OCI-LY1 (cell line): ENCODE results near the gene DHRS3.

ENCODE experiments used
- CTCF ChIP-seq: fragments of 200-600 bp; sonication (generic), shearing (Covaris generic); IDR thresholded peaks from 2 replicates; pipeline ENCODE4 v1.5.1; 2017; ENCODE audit warnings: mild to moderate bottlenecking, antibody characterized with exemption, low read length, moderate library complexity, mixed read lengths
- EZH2 ChIP-seq: fragments of 200-600 bp; sonication (generic), shearing (Covaris generic); IDR thresholded peaks from 2 replicates; pipeline ENCODE4 v1.8.0; 2017; ENCODE audit warnings: borderline replicate concordance, mixed run types, mild to moderate bottlenecking, antibody characterized with exemption, low read length, moderate library complexity, mixed read lengths

DNA sequence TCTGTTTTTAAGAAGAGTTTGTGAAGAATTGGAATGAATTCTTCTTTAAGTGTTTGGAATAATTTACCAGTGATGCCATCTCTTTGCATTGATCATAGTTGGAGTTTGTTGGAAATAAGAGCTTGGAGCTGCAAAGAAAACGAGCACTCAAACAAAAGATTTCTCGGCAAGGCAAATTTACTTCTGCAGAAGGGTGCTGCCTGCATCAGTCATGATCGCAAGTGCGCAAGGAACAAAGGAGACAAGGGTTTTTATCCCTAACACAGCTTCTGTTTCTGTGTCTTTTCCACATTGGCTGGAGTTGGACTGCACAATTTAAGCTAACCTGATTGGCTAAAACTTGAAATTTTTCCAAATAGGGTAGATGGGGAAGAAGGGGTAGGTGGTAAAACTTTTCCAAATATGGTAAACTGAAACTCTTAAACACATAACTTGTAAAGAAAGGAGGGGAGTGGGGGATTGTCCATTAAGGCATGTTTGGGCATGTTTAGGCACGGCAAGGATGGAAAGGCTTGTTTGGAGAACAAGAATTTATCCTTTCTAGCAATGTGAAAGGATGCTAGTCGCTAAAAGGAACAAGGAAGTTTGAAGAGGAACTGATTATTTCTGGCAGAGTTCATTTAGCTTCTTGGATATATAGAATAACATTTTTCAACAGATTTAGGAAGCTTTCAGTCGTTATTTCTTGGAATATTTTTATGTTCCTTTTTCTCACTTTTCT is 22.4 kb upstream of the DHRS3 start:
- TF ChIP-seq CTCF (no peak), EZH2 (no peak)
